ENCODE measurements around the gene NUTM1.
"Not testable (repeated sequence)": the region's sequence is repeated elsewhere in the genome, so short reads cannot be mapped to it uniquely, and the experiment has no call there.

DNA sequence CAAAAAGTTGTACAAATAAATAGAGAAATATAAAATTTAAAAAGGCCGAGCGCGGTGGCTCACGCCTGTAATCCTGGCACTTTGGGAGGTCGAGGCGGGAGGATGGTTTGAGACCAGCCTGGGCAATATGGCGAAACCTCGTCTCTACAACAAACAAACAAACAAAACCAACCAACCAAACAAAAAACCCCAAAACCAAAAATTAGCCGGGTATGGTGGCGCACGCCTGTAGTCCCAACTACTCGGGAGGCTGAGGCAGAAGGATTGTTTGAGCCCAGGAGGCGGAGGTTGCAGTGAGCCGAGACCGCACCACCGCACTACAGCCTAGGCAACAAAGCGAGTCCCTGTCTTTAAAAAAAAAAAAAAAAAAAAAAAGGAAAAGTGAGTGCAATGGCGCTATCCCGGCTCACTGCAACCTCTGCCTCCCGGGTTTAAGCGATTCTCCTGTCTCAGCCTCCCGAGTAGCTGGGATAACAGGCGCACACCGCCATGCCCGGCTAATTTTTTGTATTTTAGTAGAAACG, 840 bp upstream of the NUTM1 start:
- TF ChIP-seq, protein P1, sequence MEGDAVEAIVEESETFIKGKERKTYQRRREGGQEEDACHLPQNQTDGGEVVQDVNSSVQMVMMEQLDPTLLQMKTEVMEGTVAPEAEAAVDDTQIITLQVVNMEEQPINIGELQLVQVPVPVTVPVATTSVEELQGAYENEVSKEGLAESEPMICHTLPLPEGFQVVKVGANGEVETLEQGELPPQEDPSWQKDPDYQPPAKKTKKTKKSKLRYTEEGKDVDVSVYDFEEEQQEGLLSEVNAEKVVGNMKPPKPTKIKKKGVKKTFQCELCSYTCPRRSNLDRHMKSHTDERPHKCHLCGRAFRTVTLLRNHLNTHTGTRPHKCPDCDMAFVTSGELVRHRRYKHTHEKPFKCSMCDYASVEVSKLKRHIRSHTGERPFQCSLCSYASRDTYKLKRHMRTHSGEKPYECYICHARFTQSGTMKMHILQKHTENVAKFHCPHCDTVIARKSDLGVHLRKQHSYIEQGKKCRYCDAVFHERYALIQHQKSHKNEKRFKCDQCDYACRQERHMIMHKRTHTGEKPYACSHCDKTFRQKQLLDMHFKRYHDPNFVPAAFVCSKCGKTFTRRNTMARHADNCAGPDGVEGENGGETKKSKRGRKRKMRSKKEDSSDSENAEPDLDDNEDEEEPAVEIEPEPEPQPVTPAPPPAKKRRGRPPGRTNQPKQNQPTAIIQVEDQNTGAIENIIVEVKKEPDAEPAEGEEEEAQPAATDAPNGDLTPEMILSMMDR (IDR thresholded peaks at IDR 0.05) = not testable (repeated sequence)
- TF ChIP-seq POLR2AphosphoS5, POLR2A (IDR thresholded peaks at IDR 0.05): not testable (repeated sequence)
